IMR-90 (cell line): ENCODE data around the gene POLR2C. TPM values are rescaled to one million over a fixed set of nuclear protein-coding genes. Genes with fewer than 3 reads are reported as not detected.

Source experiments
- ATAC-seq: fragments of 200-7000 bp; cut with Tn5 transposase; 2 replicates; pipeline ENCODE4 v1.9.1; 2020; ENCODE audit warnings: low read depth, mild to moderate bottlenecking, moderate library complexity
- BruUV-seq: library from RNA; stranded (reverse); fragments of 400-500 nt; replicated peaks from 2 replicates; lab custom pipeline; 2021; lab: Mats Ljungman, UMichigan
- CTCF ChIA-PET: fragments of 300-600 bp; formaldehyde crosslinking; extraction: SDS; loops from one replicate; lab custom pipeline; 2021; ENCODE audit warnings: antibody characterized with exemption; lab: Yijun Ruan, JAX
- POLR2A ChIA-PET: fragments of 300-600 bp; sonication (Branson Sonifier 250); formaldehyde crosslinking; loops from one replicate; lab custom pipeline; 2022; ENCODE audit warnings: antibody characterized with exemption; ENCODE audit not compliant: unreplicated experiment; lab: Charles Lee
- DNase-seq: peaks from one replicate; pipeline ENCODE4 v3.0.0; 2013
- H2AFZ ChIP-seq: replicated peaks from 2 replicates; pipeline ENCODE3; 2013; ENCODE audit warnings: low read length, mild to moderate bottlenecking; ENCODE audit not compliant: poor library complexity
- H2AK5ac ChIP-seq: 2 replicates; pipeline ENCODE4 v1.6.1; 2013; ENCODE audit warnings: low read depth, low read length, inconsistent platforms
- H2AK9ac ChIP-seq: replicated peaks from 2 replicates; pipeline ENCODE3; 2013; ENCODE audit warnings: mild to moderate bottlenecking, low read depth, low read length, moderate library complexity; ENCODE audit not compliant: poor library complexity
- H2BK120ac ChIP-seq: 2 replicates; pipeline ENCODE4 v1.6.1; 2013; ENCODE audit warnings: low read depth, low read length, inconsistent platforms
- H2BK15ac ChIP-seq: 3 replicates; pipeline ENCODE4 v1.6.1; 2013; ENCODE audit warnings: low read depth, low read length, inconsistent platforms
- H2BK20ac ChIP-seq: 2 replicates; pipeline ENCODE4 v1.6.1; 2013; ENCODE audit warnings: low read depth, mild to moderate bottlenecking, inconsistent platforms, low read length, moderate library complexity
- H2BK5ac ChIP-seq: 2 replicates; pipeline ENCODE4 v1.6.1; 2013; ENCODE audit warnings: mild to moderate bottlenecking, low read depth, low read length, inconsistent platforms; ENCODE audit not compliant: poor library complexity, severe bottlenecking
- H3K14ac ChIP-seq: replicated peaks from 2 replicates; pipeline ENCODE4 v1.6.1; 2013; ENCODE audit warnings: low read depth, low read length, inconsistent platforms
- H3K18ac ChIP-seq: 2 replicates; pipeline ENCODE4 v1.6.1; 2013; ENCODE audit warnings: low read depth, low read length, control low read depth
- H3K23ac ChIP-seq: 2 replicates; pipeline ENCODE4 v1.6.1; 2013; ENCODE audit warnings: low read depth, low read length, inconsistent platforms
- H3K27ac ChIP-seq: 2 replicates; pipeline ENCODE4 v1.5.1; 2013; ENCODE audit warnings: mild to moderate bottlenecking, control low read depth, low read length; ENCODE audit not compliant: insufficient read depth
- H3K27me3 ChIP-seq: 2 replicates; pipeline ENCODE4 v1.6.1; 2013; ENCODE audit warnings: low read length; ENCODE audit not compliant: control insufficient read depth, insufficient read depth
- H3K36me3 ChIP-seq: 2 replicates; pipeline ENCODE4 v1.6.1; 2013; ENCODE audit warnings: low read length, mixed read lengths; ENCODE audit not compliant: control insufficient read depth, insufficient read depth
- H3K4ac ChIP-seq: 2 replicates; pipeline ENCODE4 v1.6.1; 2013; ENCODE audit warnings: low read depth, low read length, inconsistent platforms
- H3K4me1 ChIP-seq: 2 replicates; pipeline ENCODE4 v1.6.1; 2013; ENCODE audit warnings: low read length, mixed read lengths; ENCODE audit not compliant: control insufficient read depth, insufficient read depth
- H3K4me2 ChIP-seq: 2 replicates; pipeline ENCODE4 v1.6.1; 2013; ENCODE audit warnings: low read depth, mild to moderate bottlenecking, control low read depth, low read length, moderate library complexity
- H3K4me3 ChIP-seq: 2 replicates; pipeline ENCODE4 v1.5.1; 2013; ENCODE audit warnings: low read depth, mild to moderate bottlenecking, control low read depth, low read length, moderate library complexity; ENCODE audit not compliant: insufficient read depth
- H3K56ac ChIP-seq: 2 replicates; pipeline ENCODE4 v1.6.1; 2013; ENCODE audit warnings: low read length, inconsistent platforms; ENCODE audit not compliant: insufficient read depth; ENCODE audit errors: extremely low read depth
- H3K79me1 ChIP-seq, 2 experiments: 2 replicates each; pipeline ENCODE4 v1.6.1; 2013; ENCODE audit warnings: low read length in 2 of 2, inconsistent platforms in 1 of 2, low read depth in 1 of 2
- H3K9ac ChIP-seq: 2 replicates; pipeline ENCODE4 v1.6.1; 2013; ENCODE audit warnings: low read depth, low read length, control low read depth
- H3K9me1 ChIP-seq: 2 replicates; pipeline ENCODE4 v1.6.1; 2013; ENCODE audit warnings: low read length, inconsistent platforms; ENCODE audit not compliant: insufficient read depth
- H3K9me3 ChIP-seq: 2 replicates; pipeline ENCODE4 v1.6.1; 2013; ENCODE audit warnings: low read length; ENCODE audit not compliant: control insufficient read depth, insufficient read depth
- H4K20me1 ChIP-seq: 2 replicates; pipeline ENCODE4 v1.6.1; 2013; ENCODE audit warnings: low read length, inconsistent platforms; ENCODE audit not compliant: insufficient read depth
- H4K5ac ChIP-seq: 2 replicates; pipeline ENCODE4 v1.6.1; 2013; ENCODE audit warnings: mild to moderate bottlenecking, low read depth, low read length, control low read depth
- H4K8ac ChIP-seq, 2 experiments: 2 replicates each; pipeline ENCODE4 v1.6.1; 2013; ENCODE audit warnings: low read depth in 2 of 2, low read length in 2 of 2, control low read depth in 1 of 2, inconsistent platforms in 1 of 2
- H4K91ac ChIP-seq: 2 replicates; pipeline ENCODE4 v1.6.1; 2013; ENCODE audit warnings: low read depth, low read length, inconsistent platforms; ENCODE audit not compliant: insufficient read depth
- BHLHE40 ChIP-seq: fragments of 150-350 bp; IDR thresholded peaks from 2 replicates; pipeline ENCODE4 v1.6.1; 2016; ENCODE audit warnings: mild to moderate bottlenecking, low read depth, low read length
- CEBPB ChIP-seq: IDR thresholded peaks from 2 replicates; pipeline ENCODE4 v1.6.1; 2012; ENCODE audit warnings: low read depth, low read length, improper control_type of control experiment
- CHD1 ChIP-seq: IDR thresholded peaks from 2 replicates; pipeline ENCODE4 v1.6.1; 2012; ENCODE audit warnings: low read depth, low read length, improper control_type of control experiment
- FOS ChIP-seq: fragments of 150-350 bp; IDR thresholded peaks from 2 replicates; pipeline ENCODE4 v1.6.1; 2016; ENCODE audit warnings: low read depth, low read length
- MAFK ChIP-seq: IDR thresholded peaks from 2 replicates; pipeline ENCODE4 v1.6.1; 2012; ENCODE audit warnings: low read depth, low read length, improper control_type of control experiment
- MAZ ChIP-seq: IDR thresholded peaks from 2 replicates; pipeline ENCODE4 v1.6.1; 2012; ENCODE audit warnings: low read depth, mild to moderate bottlenecking, low read length, improper control_type of control experiment, moderate library complexity, borderline replicate concordance
- MXI1 ChIP-seq: IDR thresholded peaks from 2 replicates; pipeline ENCODE4 v1.6.1; 2012; ENCODE audit warnings: low read depth, mild to moderate bottlenecking, low read length, moderate library complexity, borderline replicate concordance
- NFE2L2 ChIP-seq: fragments of 150-350 bp; IDR thresholded peaks from 2 replicates; pipeline ENCODE4 v1.6.1; 2016; ENCODE audit warnings: low read depth, mild to moderate bottlenecking, low read length
- POLR2A ChIP-seq: IDR thresholded peaks from 2 replicates; pipeline ENCODE4 v1.6.1; 2012; ENCODE audit warnings: mild to moderate bottlenecking, low read depth, low read length
- RAD21 ChIP-seq: IDR thresholded peaks from 2 replicates; pipeline ENCODE4 v1.6.1; 2012; ENCODE audit warnings: low read length, improper control_type of control experiment
- RCOR1 ChIP-seq: IDR thresholded peaks from 2 replicates; pipeline ENCODE4 v1.6.1; 2012; ENCODE audit warnings: mild to moderate bottlenecking, low read length, improper control_type of control experiment; ENCODE audit not compliant: insufficient replicate concordance
- RFX5 ChIP-seq: IDR thresholded peaks from 2 replicates; pipeline ENCODE4 v1.8.0; 2012; ENCODE audit warnings: low read depth, mild to moderate bottlenecking, low read length, moderate library complexity
- SMC3 ChIP-seq: fragments of 150-350 bp; IDR thresholded peaks from 2 replicates; pipeline ENCODE4 v1.6.1; 2016; ENCODE audit warnings: low read depth, mild to moderate bottlenecking, antibody characterized with exemption, low read length, moderate library complexity
- WGBS, 2 experiments: methylation state at CpG; one replicate each; pipeline versions ENCODE4 v1.1.5 to v1.1.7; 2013; ENCODE audit warnings: missing lambda C conversion rate in 2 of 2; ENCODE audit not compliant: insufficient read length in 1 of 2; ENCODE audit errors: extremely low coverage in 2 of 2; 5-methylcytosine and 5-hydroxymethylcytosine counted together
- dilution Hi-C: fragments of 300-500 bp; cut with HindIII; formaldehyde crosslinking; loops from one replicate; pipeline ENCODE4 v1.14.3; 2018; ENCODE audit warnings: low sequenced_read_pairs; ENCODE audit not compliant: unreplicated experiment
- in situ Hi-C: fragments of 300-500 bp; cut with MboI; formaldehyde crosslinking; loops from 3 replicates; pipeline ENCODE4 v1.14.3; 2019; ENCODE audit warnings: low sequenced_read_pairs, inconsistent platforms, mixed read lengths
- intact Hi-C: fragments of 100-400 bp; cut with micrococcal nuclease; formaldehyde crosslinking; loops from 2 replicates; pipeline ENCODE4 v1.10.0; 2022
- polyA plus RNA-seq, 3 experiments: library from polyadenylated mRNA; depleted of rRNA; stranded (reverse); fragments of >200 nt; gene quantifications; 2 replicates each; pipeline ENCODE4 v1.2.3, GENCODE V29; 2012; ENCODE audit warnings: low replicate concordance in 1 of 3
- total RNA-seq: library from RNA; depleted of rRNA; stranded (reverse); fragments of >200 nt; gene quantifications from 2 replicates; pipeline ENCODE4 v1.2.3, GENCODE V29; 2012
- TF ChIP-seq, protein P1 (sequence below): fragments of 150-350 bp; IDR thresholded peaks from 2 replicates; pipeline ENCODE4 v1.6.1; 2016; ENCODE audit warnings: low read depth, mild to moderate bottlenecking, low read length, moderate library complexity, borderline replicate concordance
- TF ChIP-seq, protein P2 (sequence below): conservative IDR thresholded peaks from 2 replicates; pipeline ENCODE4 v1.5.1; 2012; ENCODE audit warnings: mild to moderate bottlenecking, low read depth, low read length, improper control_type of control experiment

Gene POLR2C
- total and polyA plus RNA-seq, 2 of the 4 experiments (the other 2 are of a cell fraction), result 137 to 340 TPM

DNA sequence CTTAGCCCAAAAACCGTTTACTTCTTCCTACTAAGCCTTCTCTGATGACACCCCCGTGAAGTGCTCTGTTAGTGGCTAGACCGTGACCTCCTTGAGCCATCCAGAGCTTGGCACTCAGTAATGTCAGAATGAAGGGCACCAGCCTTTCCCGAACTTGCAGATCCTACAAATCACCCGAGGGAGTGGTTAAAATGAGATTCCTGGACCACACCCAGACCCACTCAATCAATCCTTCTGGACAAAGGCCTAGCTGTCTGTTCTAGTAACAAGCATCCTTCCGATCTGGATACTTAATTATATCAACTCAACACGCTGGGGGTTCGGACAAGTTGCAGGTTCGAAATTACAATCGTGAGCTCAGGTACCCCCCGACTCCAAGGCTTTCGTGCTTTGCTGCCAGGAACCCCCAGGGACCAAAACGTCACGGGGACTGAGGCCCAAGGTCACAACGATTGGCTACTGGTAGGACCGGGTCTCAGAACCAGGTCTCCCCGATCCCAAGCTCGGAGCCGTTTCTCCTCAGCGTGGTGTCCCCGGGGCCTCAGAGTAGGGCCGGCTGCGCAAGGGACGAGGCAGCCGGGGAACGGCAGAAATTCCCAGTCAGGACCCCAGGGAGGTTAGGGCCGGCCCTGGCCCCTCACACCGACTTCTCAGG is 15.8 kb upstream of the POLR2C start:
- in situ Hi-C loops, result no loop called here
- DNase-seq (peak; percentile 4), ATAC-seq (peak; percentile 47)
- Histone ChIP-seq H3K27ac (peak overlapping the region; percentile 71), H4K20me1 (no peaks in the 10 kb centered on the region; the same call in 1 of the 2 replicates), H3K23ac (peak overlapping the region; percentile 80), H2AFZ (peak overlapping the region; percentile 90), H4K91ac (peak overlapping the region; percentile 64), H3K9me3 (no peaks in the 10 kb centered on the region), H2AK9ac (peak overlapping the region; percentile 97), H3K9ac (peak overlapping the region; percentile 89), H3K4me1 (peaks cover 3% of the 10 kb centered on the region), H3K9me1 (0 out of 2 replicates have a peak, but pooled peaks cover 3% of the 10 kb centered on the region), H3K14ac (peak overlapping the region; percentile 70), H3K4me2 (peak overlapping the region; percentile 93), H2BK20ac (no peak overlapping the region), H3K79me1 (peaks cover 40 to 61% of the 10 kb centered on the region in 2 experiments), H2BK5ac (peak overlapping the region; percentile 3), H3K18ac (no peak overlapping the region), H4K5ac (peak overlapping the region; percentile 55), H3K36me3 (0 out of 2 replicates have a peak, but pooled peaks cover 1% of the 10 kb centered on the region), H3K4ac (peak overlapping the region; percentile 67), H4K8ac (peak overlapping the region; percentile 71 to 83; a peak in 3 of 4 replicates), H2BK120ac (no peak overlapping the region), H3K56ac (peak overlapping the region; percentile 33; the same call in 1 of the 2 replicates), H3K27me3 (no peaks in the 10 kb centered on the region), H2AK5ac (peak overlapping the region; percentile 67), H3K4me3 (peak overlapping the region; percentile 95), H2BK15ac (no peak overlapping the region)
- intact Hi-C loops, result no loop called here
- 7% methylated on average over 13 of the region's 28 CpGs; no CpG with 5 or more reads in 1 of the 2 experiments for WGBS, 2 experiments
- dilution Hi-C loops, result no loop called here
- ChIA-PET CTCF (interaction anchor here (0.8 kb wide), 1 partner anchor 15 kb away, joined by 3 read pairs; no protein-coding TSS in a partner anchor), POLR2A (interaction anchor here (0.6 kb wide), 2 partner anchors 118 to 199 kb away, joined by 6 to 20 read pairs; no protein-coding TSS in a partner anchor)
- BruUV-seq, result TSS peak; percentile 43
- TF ChIP-seq CEBPB (no peak), MAFK (no peak), RFX5 (no peak), FOS (no peak), RAD21 (no peak), BHLHE40 (no peak), NFE2L2 (no peak), MXI1 (no peak), SMC3 (no peak), CHD1 (no peak), RCOR1 (no peak), MAZ (no peak), POLR2A (no peak)
- TF ChIP-seq, protein P1, sequence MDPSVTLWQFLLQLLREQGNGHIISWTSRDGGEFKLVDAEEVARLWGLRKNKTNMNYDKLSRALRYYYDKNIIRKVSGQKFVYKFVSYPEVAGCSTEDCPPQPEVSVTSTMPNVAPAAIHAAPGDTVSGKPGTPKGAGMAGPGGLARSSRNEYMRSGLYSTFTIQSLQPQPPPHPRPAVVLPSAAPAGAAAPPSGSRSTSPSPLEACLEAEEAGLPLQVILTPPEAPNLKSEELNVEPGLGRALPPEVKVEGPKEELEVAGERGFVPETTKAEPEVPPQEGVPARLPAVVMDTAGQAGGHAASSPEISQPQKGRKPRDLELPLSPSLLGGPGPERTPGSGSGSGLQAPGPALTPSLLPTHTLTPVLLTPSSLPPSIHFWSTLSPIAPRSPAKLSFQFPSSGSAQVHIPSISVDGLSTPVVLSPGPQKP, result no peak
- TF ChIP-seq, protein P2, sequence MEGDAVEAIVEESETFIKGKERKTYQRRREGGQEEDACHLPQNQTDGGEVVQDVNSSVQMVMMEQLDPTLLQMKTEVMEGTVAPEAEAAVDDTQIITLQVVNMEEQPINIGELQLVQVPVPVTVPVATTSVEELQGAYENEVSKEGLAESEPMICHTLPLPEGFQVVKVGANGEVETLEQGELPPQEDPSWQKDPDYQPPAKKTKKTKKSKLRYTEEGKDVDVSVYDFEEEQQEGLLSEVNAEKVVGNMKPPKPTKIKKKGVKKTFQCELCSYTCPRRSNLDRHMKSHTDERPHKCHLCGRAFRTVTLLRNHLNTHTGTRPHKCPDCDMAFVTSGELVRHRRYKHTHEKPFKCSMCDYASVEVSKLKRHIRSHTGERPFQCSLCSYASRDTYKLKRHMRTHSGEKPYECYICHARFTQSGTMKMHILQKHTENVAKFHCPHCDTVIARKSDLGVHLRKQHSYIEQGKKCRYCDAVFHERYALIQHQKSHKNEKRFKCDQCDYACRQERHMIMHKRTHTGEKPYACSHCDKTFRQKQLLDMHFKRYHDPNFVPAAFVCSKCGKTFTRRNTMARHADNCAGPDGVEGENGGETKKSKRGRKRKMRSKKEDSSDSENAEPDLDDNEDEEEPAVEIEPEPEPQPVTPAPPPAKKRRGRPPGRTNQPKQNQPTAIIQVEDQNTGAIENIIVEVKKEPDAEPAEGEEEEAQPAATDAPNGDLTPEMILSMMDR, result no peak
